ENCODE results near the gene SLC38A2. TPM values are rescaled to one million over a fixed set of nuclear protein-coding genes. Genes with fewer than 3 reads are reported as not detected.

SLC38A2 gene
- total RNA-seq, 2 experiments from 2014 or later, result 70.5 to 93.5 TPM

DNA sequence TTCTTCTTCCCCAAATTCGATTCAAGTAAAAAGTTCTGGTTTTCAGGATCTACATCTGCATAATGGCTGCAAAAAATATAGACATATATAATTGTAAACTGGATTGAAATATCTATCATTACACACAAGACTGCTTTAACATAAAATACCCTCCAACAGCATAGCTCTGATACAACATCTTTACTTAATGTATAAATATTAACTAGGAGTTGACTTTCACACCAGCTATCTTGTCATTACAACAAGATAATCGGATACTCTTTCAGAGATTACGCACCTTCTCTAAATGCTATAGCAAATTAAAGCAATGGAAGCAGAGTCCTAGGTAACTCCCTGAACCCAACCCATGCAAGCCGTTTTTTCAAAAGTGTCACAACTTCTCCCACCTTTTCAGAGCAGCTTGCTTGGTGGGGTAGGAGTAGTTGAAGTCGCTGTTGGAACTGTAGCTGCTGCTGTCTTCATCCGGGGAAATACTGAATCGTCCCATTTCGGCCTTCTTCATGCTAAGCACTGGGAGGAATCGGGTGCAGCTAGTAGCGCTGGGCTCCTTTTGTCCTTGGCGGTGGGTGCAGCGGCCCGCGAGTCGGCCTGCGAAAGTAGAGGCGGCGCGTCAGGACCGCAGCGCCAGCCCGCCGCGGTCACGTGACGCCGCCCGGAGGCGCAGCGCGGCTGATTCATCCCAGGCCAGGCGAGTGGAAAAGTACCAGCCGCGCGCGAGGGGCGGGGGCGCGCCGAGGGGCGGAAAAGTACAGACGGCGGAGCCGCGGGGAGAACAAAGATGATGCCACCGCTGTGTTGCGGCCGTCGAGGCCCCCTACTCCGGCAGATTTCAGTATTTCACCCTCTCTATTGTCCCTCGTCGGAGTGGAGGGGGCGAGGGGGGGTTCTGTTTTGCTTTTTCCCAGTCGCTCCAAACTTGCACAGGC lies 1.5 kb downstream of the SLC38A2 start:
- H3K36me3 ChIP-seq (ENCODE audit: insufficient read depth, low read length), result peaks cover 51% of the 10 kb centered on the region
- intact Hi-C loops (cut with micrococcal nuclease; ENCODE audit: unreplicated experiment), result loop anchor here (5.0 kb wide), 2 partner anchors 379 to 644 kb away; partner anchors contain the start of genes ARID2 and SCAF11
- ChIA-PET POLR2A (interaction anchor here (0.6 to 1.9 kb wide), 5 partner anchors 102 to 837 kb away, joined by 3 to 5 read pairs (median 3); partner anchors contain the start of gene SLC38A1), CTCF (ENCODE audit: unreplicated experiment) (no interaction called here)
- peaks cover 24% of the 10 kb centered on the region for H3K4me1 ChIP-seq (ENCODE audit: insufficient read depth, low read length, poor library complexity, severe bottlenecking)
- DNase-seq (ENCODE audit: low spot score), result peak; percentile 91
- H4K20me1 ChIP-seq (ENCODE audit: insufficient read depth, low read length), result peaks cover 20% of the 10 kb centered on the region
- TF ChIP-seq, protein P1, sequence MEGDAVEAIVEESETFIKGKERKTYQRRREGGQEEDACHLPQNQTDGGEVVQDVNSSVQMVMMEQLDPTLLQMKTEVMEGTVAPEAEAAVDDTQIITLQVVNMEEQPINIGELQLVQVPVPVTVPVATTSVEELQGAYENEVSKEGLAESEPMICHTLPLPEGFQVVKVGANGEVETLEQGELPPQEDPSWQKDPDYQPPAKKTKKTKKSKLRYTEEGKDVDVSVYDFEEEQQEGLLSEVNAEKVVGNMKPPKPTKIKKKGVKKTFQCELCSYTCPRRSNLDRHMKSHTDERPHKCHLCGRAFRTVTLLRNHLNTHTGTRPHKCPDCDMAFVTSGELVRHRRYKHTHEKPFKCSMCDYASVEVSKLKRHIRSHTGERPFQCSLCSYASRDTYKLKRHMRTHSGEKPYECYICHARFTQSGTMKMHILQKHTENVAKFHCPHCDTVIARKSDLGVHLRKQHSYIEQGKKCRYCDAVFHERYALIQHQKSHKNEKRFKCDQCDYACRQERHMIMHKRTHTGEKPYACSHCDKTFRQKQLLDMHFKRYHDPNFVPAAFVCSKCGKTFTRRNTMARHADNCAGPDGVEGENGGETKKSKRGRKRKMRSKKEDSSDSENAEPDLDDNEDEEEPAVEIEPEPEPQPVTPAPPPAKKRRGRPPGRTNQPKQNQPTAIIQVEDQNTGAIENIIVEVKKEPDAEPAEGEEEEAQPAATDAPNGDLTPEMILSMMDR (conservative IDR thresholded peaks at IDR 0.05; ENCODE audit: low read length), result no peak
- TF ChIP-seq EZH2phosphoT487 (IDR thresholded peaks at IDR 0.05; ENCODE audit: borderline replicate concordance, low read depth, low read length), result no peak
- no TSS peak for BruUV-seq (replicated peaks)
- peak overlapping the region; percentile 29; the same call in 1 of the 2 replicates for H2AFZ ChIP-seq (ENCODE audit: low read length)
- H3K9me2 ChIP-seq (ENCODE audit: insufficient read depth, low read length), result no peaks in the 10 kb centered on the region
- peak overlapping the region; percentile 77 for H3K27ac ChIP-seq (ENCODE audit: low read depth, low read length, poor library complexity, severe bottlenecking)
- no peaks in the 10 kb centered on the region for H3K9me3 ChIP-seq (ENCODE audit: low read length)
- H3K4me2 ChIP-seq (ENCODE audit: low read length), result peak overlapping the region; percentile 91
- H3K4me3 ChIP-seq (ENCODE audit: low read depth, low read length, poor library complexity, severe bottlenecking), result peak overlapping the region; percentile 95
- peaks cover 35% of the 10 kb centered on the region; the same call in 1 of the 2 replicates for H3K79me2 ChIP-seq (ENCODE audit: insufficient read depth, low read depth, low read length)

GRCh38 chr12:46370380-46370734 lies 2.2 kb downstream of the SLC38A2 start:
- Histone ChIP-seq H3K9me3 (ENCODE audit: low read length) (no peaks in the 10 kb centered on the region), H3K4me2 (ENCODE audit: low read length) (peak overlapping the region; percentile 91), H4K20me1 (ENCODE audit: insufficient read depth, low read length) (peaks cover 20% of the 10 kb centered on the region), H3K36me3 (ENCODE audit: insufficient read depth, low read length) (peaks cover 58% of the 10 kb centered on the region), H3K4me1 (ENCODE audit: insufficient read depth, low read length, poor library complexity, severe bottlenecking) (peaks cover 24% of the 10 kb centered on the region), H3K9me2 (ENCODE audit: insufficient read depth, low read length) (no peaks in the 10 kb centered on the region), H3K27ac (ENCODE audit: low read depth, low read length, poor library complexity, severe bottlenecking) (no peak overlapping the region), H3K79me2 (ENCODE audit: insufficient read depth, low read depth, low read length) (peaks cover 35% of the 10 kb centered on the region; the same call in 1 of the 2 replicates), H3K4me3 (ENCODE audit: low read depth, low read length, poor library complexity, severe bottlenecking) (peak overlapping the region; percentile 95), H2AFZ (ENCODE audit: low read length) (no peak overlapping the region)
- TSS peak; percentile 60 for BruUV-seq (replicated peaks)
- intact Hi-C loops (cut with micrococcal nuclease; ENCODE audit: unreplicated experiment), result loop anchor here (5.0 kb wide), 2 partner anchors 378 to 643 kb away; partner anchors contain the start of genes ARID2 and SCAF11
- DNase-seq (ENCODE audit: low spot score), result no peak
- TF ChIP-seq EZH2phosphoT487 (IDR thresholded peaks at IDR 0.05; ENCODE audit: borderline replicate concordance, low read depth, low read length), result no peak
- TF ChIP-seq, protein P1 (conservative IDR thresholded peaks at IDR 0.05; ENCODE audit: low read length), result no peak
- POLR2A ChIA-PET, result interaction anchor here (1.0 to 1.9 kb wide), 2 partner anchors 107 to 379 kb away, joined by 3 to 5 read pairs; no protein-coding TSS in a partner anchor
- CTCF ChIA-PET (ENCODE audit: unreplicated experiment), result no interaction called here
